Measurements from ENCODE around the gene RTN4RL2. TPM values are rescaled to one million over a fixed set of nuclear protein-coding genes. Genes with fewer than 3 reads are reported as not detected.

RTN4RL2 gene
- total and polyA plus RNA-seq, 2 donors (not counting 3 experiments of a cell fraction or from before 2014, with no cell fraction given) = 0.35 to 1.3 TPM

DNA sequence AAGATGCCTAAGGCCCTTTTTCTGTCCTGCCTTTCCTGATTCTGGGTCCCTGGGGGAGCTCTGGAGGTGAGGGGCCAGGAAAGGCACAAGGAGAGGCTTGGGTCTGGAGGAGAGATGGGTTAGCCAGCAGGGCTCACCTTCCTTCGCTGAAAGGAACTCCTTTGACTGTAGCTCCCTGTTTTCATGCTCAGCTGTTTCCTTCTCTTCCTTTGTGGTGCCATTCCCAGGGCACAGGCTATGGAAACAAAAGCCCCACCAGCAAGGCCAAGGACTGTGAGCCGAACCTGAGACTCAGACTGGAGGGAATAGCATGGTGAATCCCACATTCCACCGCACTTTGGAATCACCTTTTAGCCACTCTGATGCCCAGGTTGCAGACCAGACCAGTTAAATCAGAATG, 43.9 kb upstream of the RTN4RL2 start:
- Histone ChIP-seq H3K4me3 (replicated peaks in 1 of 3; ENCODE audit: insufficient read depth in 1 of 3, low read depth in 1 of 3, low read length in 3 of 3) (no peak overlapping the region), H3K4me1 (ENCODE audit: control insufficient read depth, extremely low read depth, insufficient read depth, low read length) (peaks cover 32% of the 10 kb centered on the region), H4K20me1 (replicated peaks; ENCODE audit: control insufficient read depth, extremely low read depth, insufficient read depth, low read length) (no peaks in the 10 kb centered on the region), H3K79me2 (ENCODE audit: control insufficient read depth, insufficient read depth, low read length) (no peaks in the 10 kb centered on the region), H3K36me3 (ENCODE audit: control insufficient read depth in 2 of 2, extremely low read depth in 1 of 2, insufficient read depth in 2 of 2, low read length in 2 of 2) (peaks cover 14 to 17% of the 10 kb centered on the region in 2 experiments), H3K4me2 (ENCODE audit: insufficient read depth, low read length) (no peak overlapping the region), H2AFZ (ENCODE audit: low read depth, low read length) (no peak overlapping the region), H3K27me3 (ENCODE audit: control insufficient read depth in 2 of 2, insufficient read depth in 2 of 2, low read length in 2 of 2) (no peaks in the 10 kb centered on the region), H3K9me1 (replicated peaks; ENCODE audit: control insufficient read depth, extremely low read depth, insufficient read depth, low read length) (no peaks in the 10 kb centered on the region), H3K27ac (ENCODE audit: insufficient read depth, low read depth, low read length) (peak overlapping the region; percentile 14), H3K9me3 (replicated peaks; ENCODE audit: control insufficient read depth, insufficient read depth, low read length) (no peaks in the 10 kb centered on the region), H3K9ac (replicated peaks; ENCODE audit: extremely low read depth, insufficient read depth, low read length) (peak overlapping the region; percentile 26)
- ChIA-PET CTCF (interaction anchor here (0.6 to 1.5 kb wide), 5 partner anchors 8 to 71 kb away, joined by 3 to 6 read pairs (median 3); no protein-coding TSS in a partner anchor), POLR2A (interaction anchor here (0.6 kb wide), 1 partner anchor 8 kb away, joined by 3 read pairs; no protein-coding TSS in a partner anchor)
- DNase-seq (ENCODE audit: low read depth, low spot score) = peak; percentile 80
- intact Hi-C loops (cut with micrococcal nuclease) (loop anchor here (1.0 kb wide), 1 partner anchor 8 kb away; no protein-coding TSS in a partner anchor), dilution Hi-C loops (cut with MboI; ENCODE audit: extremely low pct_ligation_motif_present, low sequenced_read_pairs) (no loop called here)
- no peak for FAIRE-seq
- no TSS peak for BruUV-seq (replicated peaks)
- no peak for TF ChIP-seq POLR2AphosphoS5 (IDR thresholded peaks at IDR 0.05; ENCODE audit: insufficient read depth, low read depth, low read length)
- TF ChIP-seq POLR2A (IDR thresholded peaks at IDR 0.05; ENCODE audit: low read depth, low read length) = no peak
- TF ChIP-seq JUN (IDR thresholded peaks at IDR 0.05; ENCODE audit: borderline replicate concordance, insufficient read depth, insufficient read length, low read depth) = no peak
- TF ChIP-seq, protein P1, sequence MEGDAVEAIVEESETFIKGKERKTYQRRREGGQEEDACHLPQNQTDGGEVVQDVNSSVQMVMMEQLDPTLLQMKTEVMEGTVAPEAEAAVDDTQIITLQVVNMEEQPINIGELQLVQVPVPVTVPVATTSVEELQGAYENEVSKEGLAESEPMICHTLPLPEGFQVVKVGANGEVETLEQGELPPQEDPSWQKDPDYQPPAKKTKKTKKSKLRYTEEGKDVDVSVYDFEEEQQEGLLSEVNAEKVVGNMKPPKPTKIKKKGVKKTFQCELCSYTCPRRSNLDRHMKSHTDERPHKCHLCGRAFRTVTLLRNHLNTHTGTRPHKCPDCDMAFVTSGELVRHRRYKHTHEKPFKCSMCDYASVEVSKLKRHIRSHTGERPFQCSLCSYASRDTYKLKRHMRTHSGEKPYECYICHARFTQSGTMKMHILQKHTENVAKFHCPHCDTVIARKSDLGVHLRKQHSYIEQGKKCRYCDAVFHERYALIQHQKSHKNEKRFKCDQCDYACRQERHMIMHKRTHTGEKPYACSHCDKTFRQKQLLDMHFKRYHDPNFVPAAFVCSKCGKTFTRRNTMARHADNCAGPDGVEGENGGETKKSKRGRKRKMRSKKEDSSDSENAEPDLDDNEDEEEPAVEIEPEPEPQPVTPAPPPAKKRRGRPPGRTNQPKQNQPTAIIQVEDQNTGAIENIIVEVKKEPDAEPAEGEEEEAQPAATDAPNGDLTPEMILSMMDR (IDR thresholded peaks at IDR 0.05; ENCODE audit: extremely low read depth in 1 of 2, insufficient read depth in 1 of 2, low read depth in 1 of 2, low read length in 2 of 2) = no peak

DNA sequence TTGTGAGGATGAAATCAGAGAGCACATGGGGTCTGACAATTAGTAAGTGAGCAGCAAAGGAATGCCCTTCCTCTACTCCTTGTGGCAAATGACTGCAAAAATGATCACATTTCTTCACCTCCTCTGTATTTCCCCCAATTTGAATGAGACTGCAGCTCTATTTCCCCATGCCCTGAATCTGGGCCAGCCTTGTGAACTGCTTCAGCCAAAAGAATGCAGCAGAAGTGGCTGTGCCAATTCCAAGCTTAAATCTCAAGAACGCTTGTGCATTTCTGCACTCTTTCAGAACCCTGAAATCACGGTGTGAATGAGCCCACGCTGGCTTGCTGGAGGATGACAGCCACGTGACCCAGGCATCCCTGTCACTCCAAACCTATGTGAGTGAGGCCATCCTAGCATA, 43.3 kb upstream of the RTN4RL2 start:
- no TSS peak for BruUV-seq (replicated peaks)
- dilution Hi-C loops (cut with MboI; ENCODE audit: extremely low pct_ligation_motif_present, low sequenced_read_pairs) (no loop called here), intact Hi-C loops (cut with micrococcal nuclease) (no loop called here)
- peak overlapping the region; percentile 26 for H3K9ac ChIP-seq (replicated peaks; ENCODE audit: extremely low read depth, insufficient read depth, low read length)
- H3K4me2 ChIP-seq (ENCODE audit: insufficient read depth, low read length) = no peak overlapping the region
- no peak overlapping the region for H3K4me3 ChIP-seq (replicated peaks in 1 of 3; ENCODE audit: insufficient read depth in 1 of 3, low read depth in 1 of 3, low read length in 3 of 3)
- H3K4me1 ChIP-seq (ENCODE audit: control insufficient read depth, extremely low read depth, insufficient read depth, low read length) = peaks cover 32% of the 10 kb centered on the region
- H3K9me3 ChIP-seq (replicated peaks; ENCODE audit: control insufficient read depth, insufficient read depth, low read length) = no peaks in the 10 kb centered on the region
- H2AFZ ChIP-seq (ENCODE audit: low read depth, low read length) = no peak overlapping the region
- H3K9me1 ChIP-seq (replicated peaks; ENCODE audit: control insufficient read depth, extremely low read depth, insufficient read depth, low read length) = no peaks in the 10 kb centered on the region
- POLR2A ChIA-PET = no interaction called here
- no peaks in the 10 kb centered on the region for H3K79me2 ChIP-seq (ENCODE audit: control insufficient read depth, insufficient read depth, low read length)
- FAIRE-seq (no peak), DNase-seq (ENCODE audit: low read depth, low spot score) (no peak)
- CTCF ChIA-PET = interaction anchor here (0.6 to 1.5 kb wide), 3 partner anchors 41 to 71 kb away, joined by 3 to 6 read pairs (median 3); no protein-coding TSS in a partner anchor
- H3K27ac ChIP-seq (ENCODE audit: insufficient read depth, low read depth, low read length) = no peak overlapping the region
- H4K20me1 ChIP-seq (replicated peaks; ENCODE audit: control insufficient read depth, extremely low read depth, insufficient read depth, low read length) = no peaks in the 10 kb centered on the region
- TF ChIP-seq FOS (IDR thresholded peaks at IDR 0.05; ENCODE audit: borderline replicate concordance, insufficient read depth, low read length) = no peak
- TF ChIP-seq JUN (IDR thresholded peaks at IDR 0.05; ENCODE audit: borderline replicate concordance, insufficient read depth, insufficient read length, low read depth) = no peak
- TF ChIP-seq POLR2AphosphoS5 (IDR thresholded peaks at IDR 0.05; ENCODE audit: insufficient read depth, low read depth, low read length) = no peak
- peaks cover 14 to 17% of the 10 kb centered on the region in 2 experiments for H3K36me3 ChIP-seq (ENCODE audit: control insufficient read depth in 2 of 2, extremely low read depth in 1 of 2, insufficient read depth in 2 of 2, low read length in 2 of 2)
- H3K27me3 ChIP-seq (ENCODE audit: control insufficient read depth in 2 of 2, insufficient read depth in 2 of 2, low read length in 2 of 2) = no peaks in the 10 kb centered on the region

Data from endothelial cell of umbilical vein (primary cell).